ENCODE data around the gene KSR1. TPM values are rescaled to one million over a fixed set of nuclear protein-coding genes. Genes with fewer than 3 reads are reported as not detected.

KSR1 gene
- total and polyA plus RNA-seq, 5 experiments from 2014 or later = 0.73 to 25.4 (median 2.0) TPM

- Mint-ChIP-seq H3K4me1 (peaks cover 8 to 13% (median 9%) of the 10 kb centered on the region in 4 donors), H3K27ac (no peak overlapping the region), H3K36me3 (peaks cover 0 to 18% (median 14%) of the 10 kb centered on the region in 3 donors), H3K9me3 (no peaks in the 10 kb centered on the region), H3K4me3 (no peak overlapping the region), H3K27me3 (no peaks in the 10 kb centered on the region)
- POLR2A ChIA-PET = no interaction called here
- peak in 1 of 10 donors; percentile 35 for DNase-seq
- no peak for ATAC-seq
Measured at GRCh38 chr17:27554152-27554551, 97.9 kb downstream of the KSR1 start.

DNA sequence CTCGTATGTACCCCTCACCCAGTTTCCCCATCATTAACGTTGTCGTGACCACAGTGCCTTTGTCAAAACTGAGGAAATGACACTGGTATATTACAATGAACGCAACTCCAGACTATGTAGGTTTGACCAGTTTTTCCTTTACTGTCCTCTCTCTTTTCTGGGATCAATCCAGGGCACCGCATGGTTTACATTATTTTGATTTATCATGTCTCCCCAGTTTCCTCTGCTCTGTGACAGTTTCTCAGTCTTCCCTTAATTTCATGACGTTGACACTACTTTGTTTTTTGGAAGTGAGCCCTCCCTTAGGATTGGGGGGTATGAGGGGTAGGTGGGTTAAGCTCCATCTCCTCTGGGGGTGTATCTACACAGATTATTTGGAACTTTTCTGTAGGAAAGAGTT is 98.7 kb downstream of the KSR1 start:
- Mint-ChIP-seq H3K27ac (peak overlapping the region in 2 of 10 donors; percentile 6 to 19), H3K27me3 (no peaks in the 10 kb centered on the region), H3K4me1 (peaks cover 8 to 14% (median 13%) of the 10 kb centered on the region in 4 donors), H3K4me3 (no peak overlapping the region), H3K36me3 (peaks cover 0 to 22% (median 14%) of the 10 kb centered on the region in 3 donors), H3K9me3 (no peaks in the 10 kb centered on the region)
- DNase-seq (no peak), ATAC-seq (no peak)
- POLR2A ChIA-PET = no interaction called here

- Mint-ChIP-seq H3K36me3 (peaks cover 0 to 22% (median 14%) of the 10 kb centered on the region in 3 donors), H3K27me3 (no peaks in the 10 kb centered on the region), H3K4me3 (no peak overlapping the region), H3K4me1 (peaks cover 8 to 14% (median 13%) of the 10 kb centered on the region in 4 donors), H3K9me3 (no peaks in the 10 kb centered on the region), H3K27ac (peak overlapping the region in 5 of 10 donors; percentile 6 to 46 (median 17))
- ATAC-seq (no peak), DNase-seq (peak in 2 of 10 donors; percentile 4 to 13)
- POLR2A ChIA-PET = no interaction called here
Measured at GRCh38 chr17:27555339-27555738, 99.1 kb downstream of the KSR1 start.

GRCh38 chr17:27558341-27558740 is 102.1 kb downstream of the KSR1 start:
- H3K4me3 Mint-ChIP-seq = no peak overlapping the region
- H3K4me1 Mint-ChIP-seq = peaks cover 12 to 14% (median 14%) of the 10 kb centered on the region in 4 donors
- DNase-seq (no peak), ATAC-seq (no peak)
- H3K27ac Mint-ChIP-seq = peak overlapping the region in 1 of 10 donors; percentile 29
- peaks cover 0 to 17% (median 9%) of the 10 kb centered on the region in 3 donors for H3K36me3 Mint-ChIP-seq
- POLR2A ChIA-PET = no interaction called here
- no peaks in the 10 kb centered on the region for H3K9me3 Mint-ChIP-seq
- H3K27me3 Mint-ChIP-seq = no peaks in the 10 kb centered on the region

GRCh38 chr17:27558842-27559505 is 102.7 kb downstream of the KSR1 start:
- H3K9me3 Mint-ChIP-seq = no peaks in the 10 kb centered on the region
- H3K4me3 Mint-ChIP-seq = no peak overlapping the region
- peaks cover 0 to 17% (median 9%) of the 10 kb centered on the region in 3 donors for H3K36me3 Mint-ChIP-seq
- DNase-seq (no peak), ATAC-seq (no peak)
- POLR2A ChIA-PET = no interaction called here
- no peaks in the 10 kb centered on the region for H3K27me3 Mint-ChIP-seq
- peak overlapping the region in 1 of 10 donors; percentile 21 for H3K27ac Mint-ChIP-seq
- peaks cover 12 to 18% (median 17%) of the 10 kb centered on the region in 4 donors for H3K4me1 Mint-ChIP-seq

DNA sequence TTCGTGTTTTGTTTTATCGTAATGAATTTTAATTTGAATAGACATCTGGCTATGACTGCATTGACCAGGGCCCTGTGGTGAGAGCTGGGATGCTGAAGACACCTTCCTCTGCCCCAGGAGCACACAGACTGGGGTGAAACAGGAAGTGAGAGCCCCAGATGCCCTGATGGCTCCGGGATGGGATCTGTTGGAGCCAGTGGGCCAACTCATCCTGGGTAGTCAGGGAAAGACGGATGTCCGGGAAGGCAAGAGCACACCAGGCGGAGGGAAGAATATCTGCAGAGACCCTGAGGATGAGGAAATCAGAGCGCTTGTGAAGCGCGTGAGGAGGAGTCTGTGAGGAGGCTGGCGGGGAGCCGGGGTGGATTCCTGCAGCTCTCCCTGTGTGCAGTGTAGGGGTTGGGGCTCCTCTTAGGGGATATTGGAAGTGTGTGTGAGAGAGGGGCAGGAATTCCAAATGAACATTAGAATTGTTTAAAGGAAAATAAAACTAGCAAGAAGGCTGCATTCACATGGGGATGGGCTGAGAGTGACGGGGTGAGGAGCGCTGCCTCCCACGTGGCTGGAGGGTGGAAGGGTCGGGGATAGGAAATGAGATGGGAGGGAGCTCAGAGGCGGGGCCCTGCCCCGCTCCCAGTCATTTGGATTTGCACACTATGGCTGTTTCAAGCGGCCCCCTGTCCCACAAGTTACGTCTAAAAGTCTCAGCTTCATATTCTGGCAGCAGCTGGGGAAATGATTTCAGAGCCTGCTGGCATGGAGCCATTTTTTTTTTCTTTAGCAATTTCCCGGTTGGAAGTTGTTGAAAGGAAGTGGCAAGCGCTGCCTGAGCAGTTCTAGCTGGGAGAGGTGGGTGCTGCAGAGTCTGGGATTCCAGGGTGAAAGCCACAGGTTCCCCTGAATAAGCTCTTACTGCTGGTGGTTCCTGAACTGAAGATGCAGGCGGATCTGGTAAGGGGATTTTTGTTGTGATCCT is 103.5 kb downstream of the KSR1 start:
- Mint-ChIP-seq H3K9me3 (no peaks in the 10 kb centered on the region), H3K27me3 (no peaks in the 10 kb centered on the region), H3K4me3 (no peak overlapping the region), H3K36me3 (peaks cover 0 to 17% (median 9%) of the 10 kb centered on the region in 3 donors), H3K27ac (peak overlapping the region in 4 of 10 donors; percentile 2 to 74 (median 14)), H3K4me1 (peaks cover 16 to 25% (median 22%) of the 10 kb centered on the region in 4 donors)
- no peak for DNase-seq
- no peak for ATAC-seq
- POLR2A ChIA-PET = no interaction called here

DNA sequence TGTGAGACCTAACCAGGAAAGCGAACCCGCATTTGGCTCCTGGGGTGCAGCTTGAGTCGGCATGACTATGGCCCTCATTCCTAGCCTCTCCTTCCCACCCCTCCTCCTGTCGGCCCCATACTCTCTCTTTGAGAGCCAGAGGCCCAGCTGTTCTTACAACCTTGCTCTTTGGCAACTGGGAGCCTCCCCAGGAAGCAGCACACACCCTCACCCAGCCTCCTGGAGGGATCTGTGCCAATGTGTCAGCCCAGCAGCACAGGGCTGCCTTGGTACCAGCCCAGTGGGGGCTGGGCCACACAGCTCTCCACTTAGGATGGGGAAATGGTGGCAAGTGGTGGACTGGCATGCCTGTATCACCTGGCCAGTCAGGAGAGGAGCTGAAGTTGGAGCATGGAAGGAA is 104.4 kb downstream of the KSR1 start:
- no peak overlapping the region for H3K4me3 Mint-ChIP-seq
- H3K27ac Mint-ChIP-seq = peak overlapping the region in 1 of 10 donors; percentile 59
- POLR2A ChIA-PET = no interaction called here

GRCh38 chr17:27562777-27563455 is 106.7 kb downstream of the KSR1 start:
- Mint-ChIP-seq H3K4me1 (peaks cover 13 to 18% (median 15%) of the 10 kb centered on the region in 4 donors), H3K27me3 (no peaks in the 10 kb centered on the region)

More for the DNA sequence above, 104.4 kb downstream of the KSR1 start:
- Mint-ChIP-seq H3K27me3 (no peaks in the 10 kb centered on the region), H3K36me3 (peaks cover 0 to 17% (median 9%) of the 10 kb centered on the region in 3 donors), H3K4me1 (peaks cover 11 to 17% (median 15%) of the 10 kb centered on the region in 4 donors), H3K9me3 (no peaks in the 10 kb centered on the region)
- DNase-seq (no peak), ATAC-seq (no peak)

GRCh38 chr17:27563532-27563931 is 107.3 kb downstream of the KSR1 start:
- no peaks in the 10 kb centered on the region for H3K27me3 Mint-ChIP-seq
- H3K27ac Mint-ChIP-seq = peak overlapping the region in 5 of 10 donors; percentile 31 to 82 (median 59)
- no peak overlapping the region for H3K4me3 Mint-ChIP-seq
- ATAC-seq (peak in 1 of 2 donors; percentile 33), DNase-seq (peak in 1 of 10 donors; percentile 21)
- peaks cover 0 to 10% (median 2%) of the 10 kb centered on the region in 3 donors for H3K36me3 Mint-ChIP-seq
- POLR2A ChIA-PET = no interaction called here
- H3K9me3 Mint-ChIP-seq = no peaks in the 10 kb centered on the region
- peaks cover 13 to 17% (median 15%) of the 10 kb centered on the region in 4 donors for H3K4me1 Mint-ChIP-seq

More at GRCh38 chr17:27562777-27563455, 106.7 kb downstream of the KSR1 start:
- Mint-ChIP-seq H3K9me3 (no peaks in the 10 kb centered on the region), H3K4me3 (no peak overlapping the region), H3K36me3 (peaks cover 0 to 15% (median 8%) of the 10 kb centered on the region in 3 donors), H3K27ac (peak overlapping the region in 4 of 10 donors; percentile 27 to 70 (median 47))
- DNase-seq (no peak), ATAC-seq (no peak)
- POLR2A ChIA-PET = no interaction called here

DNA sequence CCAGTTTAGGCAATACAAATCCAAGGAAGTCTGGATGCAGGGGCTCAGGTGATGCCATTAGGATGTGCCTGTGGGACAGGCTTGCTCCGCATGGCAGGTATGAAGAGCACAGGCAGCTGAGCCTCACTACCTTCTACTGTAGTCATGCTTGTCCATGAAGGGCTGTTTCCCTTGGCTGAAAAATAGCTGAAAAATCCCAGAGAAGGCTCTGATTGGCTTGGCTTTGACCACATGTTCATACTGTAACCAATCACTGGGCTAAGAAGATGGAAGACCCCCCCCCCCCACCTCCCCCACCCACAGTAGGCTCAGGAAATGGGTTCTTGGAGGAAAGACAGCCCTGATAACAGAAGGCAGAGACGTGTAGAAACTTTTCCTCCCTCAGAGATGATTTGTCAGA is 108.2 kb downstream of the KSR1 start:
- Mint-ChIP-seq H3K27ac (peak overlapping the region in 2 of 10 donors; percentile 11 to 57), H3K36me3 (peaks cover 0 to 2% (median under 1%) of the 10 kb centered on the region in 3 donors), H3K9me3 (no peaks in the 10 kb centered on the region), H3K4me1 (peaks cover 9 to 22% (median 18%) of the 10 kb centered on the region in 4 donors), H3K27me3 (no peaks in the 10 kb centered on the region), H3K4me3 (no peak overlapping the region)
- no peak for ATAC-seq
- POLR2A ChIA-PET = no interaction called here
- DNase-seq = no peak

DNA sequence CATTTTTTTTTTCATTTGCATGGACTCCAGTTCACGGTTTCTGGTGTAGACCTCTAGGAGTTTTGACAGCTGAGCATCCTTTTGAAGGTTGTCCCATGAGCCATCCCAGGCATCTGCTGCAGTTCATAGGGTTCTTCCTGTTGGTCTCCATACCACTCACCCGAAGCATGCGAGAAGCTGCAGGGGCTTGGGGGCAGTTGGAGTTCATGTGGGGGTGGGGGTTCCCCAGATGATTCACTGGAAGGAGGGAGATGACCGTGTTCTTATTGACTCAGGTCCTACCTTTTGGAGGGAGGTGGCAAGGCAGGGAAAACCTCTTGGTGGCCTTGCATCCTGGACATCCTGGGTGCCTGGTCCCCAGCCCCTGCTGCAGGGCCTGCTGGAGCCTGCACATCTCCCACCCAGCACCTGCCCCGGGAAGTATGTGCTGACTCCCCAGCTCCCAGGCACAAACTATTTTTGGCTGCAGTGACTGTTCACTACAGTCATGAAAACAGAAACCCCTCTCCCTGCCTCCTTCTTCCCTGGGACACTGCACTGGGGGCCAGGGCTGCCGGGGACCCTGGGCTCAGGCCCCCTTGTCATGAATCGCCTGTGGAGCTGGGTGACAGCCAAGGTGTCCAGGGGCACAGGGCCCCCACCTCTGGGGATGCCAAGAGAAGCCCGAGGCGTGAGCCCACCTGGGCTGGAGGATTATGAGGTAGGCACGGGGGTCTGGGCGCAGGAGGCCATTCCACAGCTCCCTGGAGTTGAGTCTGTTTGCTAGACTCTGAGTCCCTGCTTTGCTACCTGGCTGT is 109.8 kb downstream of the KSR1 start:
- Mint-ChIP-seq H3K4me1 (peaks cover 10 to 25% (median 17%) of the 10 kb centered on the region in 4 donors), H3K27me3 (no peaks in the 10 kb centered on the region), H3K27ac (peak overlapping the region in 1 of 10 donors; percentile 48), H3K36me3 (peaks cover 0 to 2% (median 0%) of the 10 kb centered on the region in 3 donors), H3K4me3 (no peak overlapping the region), H3K9me3 (no peaks in the 10 kb centered on the region)
- POLR2A ChIA-PET = no interaction called here
- DNase-seq = no peak
- no peak for ATAC-seq
